GM23248 (cell line): ENCODE results near the gene GALK2.

Source experiments
- EZH2 ChIP-seq: fragments of 200-600 bp; sonication (generic); IDR thresholded peaks from 2 replicates; pipeline ENCODE4 v1.6.1; 2018; ENCODE audit warnings: antibody characterized with exemption, mild to moderate bottlenecking; ENCODE audit not compliant: insufficient read depth, poor library complexity, severe bottlenecking
- EZH2phosphoT487 ChIP-seq: fragments of 200-600 bp; sonication (generic); IDR thresholded peaks from 2 replicates; pipeline ENCODE4 v1.6.1; 2018; ENCODE audit warnings: antibody characterized with exemption, moderate library complexity, mild to moderate bottlenecking, low read depth; ENCODE audit not compliant: insufficient read depth

DNA sequence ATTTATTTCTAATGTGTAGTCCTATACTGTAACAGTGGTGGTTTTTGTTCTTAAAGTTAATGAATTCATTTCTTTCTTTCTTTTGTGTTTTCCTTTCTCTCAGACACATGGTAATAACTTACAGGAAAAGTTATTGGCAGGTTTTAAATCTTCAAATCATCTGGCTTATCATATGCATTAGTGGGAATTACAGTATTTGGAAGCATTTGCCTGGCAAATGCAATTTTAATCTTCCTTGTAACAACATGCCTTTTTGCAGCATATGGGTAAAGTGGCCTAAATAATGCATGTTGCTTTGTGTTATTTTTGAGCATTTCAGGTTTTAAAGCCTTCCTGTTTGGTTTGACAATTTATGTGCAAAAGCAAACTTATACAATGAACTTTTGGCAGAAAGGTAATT lies 66.8 kb downstream of the GALK2 start:
- TF ChIP-seq EZH2 (no peak), EZH2phosphoT487 (no peak)
